Posterior vena cava (tissue), 2 donors: ENCODE results near the gene TMEM42. TPM values are rescaled to one million over a fixed set of nuclear protein-coding genes. Genes with fewer than 3 reads are reported as not detected.

Source experiments
- DNase-seq: peaks from one replicate; pipeline ENCODE4 v3.0.0-alpha.2; 2020; ENCODE audit warnings: low spot score
- intact Hi-C, 2 donors: fragments of 100-400 bp; cut with DNase I; formaldehyde crosslinking; loops; one replicate each; pipeline versions ENCODE4 v1.14.1 to v1.14.2; 2022 to 2023
- total RNA-seq, 2 donors: library from RNA; stranded (reverse); fragmentation: NEBNext Ultra II Directional; extraction: Animal tissue kit (Norgen Biotek cat#: 25700); gene quantifications; one replicate each; pipeline ENCODE4 v1.2.1, GENCODE V29; 2021
- donor health status: DM: yes; HTN: yes; CAD: no.
- donor health status: DM: yes; HTN: yes; CAD: no.

TMEM42 gene
- total RNA-seq, 2 donors from 2014 or later = 6.7 to 10.8 TPM

GRCh38 chr3:44867421-44868111 lies 5.9 kb downstream of the TMEM42 start:
- intact Hi-C loops = no loop called here
- DNase-seq = no peak

- intact Hi-C loops = no loop called here
Observed at GRCh38 chr3:44870375-44871061, 8.8 kb downstream of the TMEM42 start.

DNA sequence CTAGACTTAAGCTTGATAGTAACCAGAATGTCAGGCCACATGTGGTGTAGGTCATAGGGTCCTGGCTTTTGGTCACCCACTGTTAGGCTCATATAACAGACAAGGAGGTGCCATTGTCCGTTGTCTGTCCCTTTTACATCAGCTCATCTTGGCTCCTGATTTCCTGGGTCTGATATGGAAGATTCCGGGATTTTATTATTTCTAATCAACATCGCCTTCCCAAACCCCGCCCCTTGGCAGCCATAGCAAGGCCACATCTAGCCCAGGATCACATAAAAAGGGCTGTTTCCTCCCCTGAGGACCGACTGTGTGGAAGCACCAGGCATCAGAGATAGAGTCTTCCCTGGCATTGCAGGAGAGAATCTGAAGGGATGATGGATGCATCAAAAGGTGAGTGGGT lies 12.6 kb downstream of the TMEM42 start, which contains the start of gene TGM4:
Gene TGM4, plus strand, starts transcription at position 301 of the 400 bp plus-strand sequence. Its CDS starts 71 bp downstream, at position 372.
- intact Hi-C loops = no loop called here
- DNase-seq = no peak

More at GRCh38 chr3:44870375-44871061, 8.8 kb downstream of the TMEM42 start:
- no peak for DNase-seq

DNA sequence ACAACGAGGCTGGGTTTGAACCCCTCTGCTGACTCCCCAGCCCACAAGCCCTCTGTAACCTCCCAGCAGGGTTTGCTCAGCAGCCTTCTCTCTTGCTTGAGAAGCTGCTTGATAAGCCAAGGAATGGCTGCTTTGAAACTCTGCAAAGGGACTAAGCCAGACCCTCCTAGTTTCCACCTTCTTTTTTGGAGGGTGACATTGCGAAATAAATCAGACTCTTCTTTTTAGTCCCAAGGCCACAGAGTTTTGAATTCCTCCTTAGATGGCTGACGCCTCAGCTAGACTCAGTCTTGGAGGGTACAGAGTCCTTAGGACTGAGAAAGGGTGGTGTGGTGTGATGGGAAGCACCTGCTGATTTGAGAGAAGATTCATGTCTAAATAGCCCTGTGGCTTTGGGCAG lies 13.9 kb downstream of the TMEM42 start:
- intact Hi-C loops = no loop called here
- no peak for DNase-seq

DNA sequence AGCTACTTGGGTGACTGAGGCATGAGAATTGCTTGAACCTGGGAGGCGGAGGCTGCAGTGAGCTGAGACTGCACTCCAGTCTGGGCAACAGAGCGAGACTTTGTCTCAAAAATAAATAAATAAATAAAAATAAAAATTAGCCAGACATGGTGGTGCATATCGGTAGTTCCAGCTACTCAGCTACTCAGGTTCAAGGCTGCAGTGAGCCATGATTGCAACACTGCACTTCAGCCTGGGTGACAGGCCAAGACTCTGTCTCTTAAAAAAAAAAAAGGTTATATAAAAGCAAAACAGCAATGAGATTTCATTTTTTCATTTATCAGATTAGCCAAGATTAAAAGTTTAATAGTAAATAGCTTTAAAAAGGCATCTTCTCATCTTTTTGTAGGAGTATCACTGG lies 15.6 kb downstream of the TMEM42 start:
- no peak for DNase-seq
- intact Hi-C loops = no loop called here

DNA sequence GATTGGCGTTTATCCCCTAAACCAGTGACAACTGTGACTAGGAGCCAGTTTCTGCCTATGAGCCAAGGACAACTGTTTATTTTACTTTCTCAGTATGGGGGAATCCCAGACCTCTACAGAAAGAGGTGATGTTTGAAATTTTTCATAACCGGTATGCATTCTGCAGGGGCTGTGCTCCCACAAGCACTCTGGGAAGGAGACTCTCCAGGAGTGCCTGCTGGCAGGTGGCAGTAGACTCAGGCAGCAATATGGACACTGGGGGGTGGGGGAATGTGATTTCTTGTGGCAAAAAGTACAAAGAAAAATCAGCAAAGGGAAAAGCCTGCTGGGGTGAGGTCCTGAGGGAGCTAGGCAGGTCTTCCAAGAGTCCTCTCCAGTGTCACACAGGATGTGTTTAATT lies 18.6 kb downstream of the TMEM42 start:
- intact Hi-C loops = no loop called here
- no peak for DNase-seq

DNA sequence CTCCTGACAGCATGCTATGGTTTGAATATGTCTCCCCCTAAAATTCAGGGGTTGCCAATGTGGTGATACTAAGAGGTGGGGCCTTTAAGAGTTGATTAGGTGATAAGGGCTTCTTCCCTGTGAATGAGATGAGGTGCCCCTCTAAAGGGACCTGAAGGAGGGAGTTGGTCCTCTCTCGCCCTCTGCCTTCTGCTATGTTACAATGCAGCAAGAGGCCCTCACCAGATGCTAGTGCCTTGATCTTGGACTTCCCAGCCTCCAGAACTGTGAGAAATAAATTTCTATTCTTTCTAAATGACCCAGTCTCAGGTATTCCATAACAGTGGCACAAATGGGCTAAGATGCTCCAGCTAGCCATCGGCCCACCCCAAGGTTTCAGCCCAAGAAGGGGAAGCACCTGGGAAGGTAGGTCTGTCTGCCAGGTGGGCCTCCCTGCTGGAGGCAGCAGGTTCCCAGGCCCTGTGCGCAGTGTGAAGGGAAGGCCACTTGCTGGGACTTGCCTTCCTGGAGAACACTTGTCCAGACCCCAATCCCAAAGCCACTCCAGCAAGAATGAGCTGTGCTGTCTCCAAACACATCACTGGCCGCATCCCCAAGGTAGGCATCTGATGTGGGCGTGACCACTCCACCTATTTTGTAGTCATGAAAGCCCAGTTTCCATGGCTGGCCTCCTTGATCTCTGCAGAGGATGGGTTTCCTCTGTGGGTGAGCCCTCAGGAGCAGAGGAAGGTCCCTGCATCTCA lies 21.7 kb downstream of the TMEM42 start:
- DNase-seq = no peak
- intact Hi-C loops = no loop called here

- DNase-seq = no peak
- intact Hi-C loops = no loop called here
Observed at GRCh38 chr3:44883999-44884431, 22.3 kb downstream of the TMEM42 start.

GRCh38 chr3:44885618-44886017 lies 23.9 kb downstream of the TMEM42 start:
- intact Hi-C loops = no loop called here

DNA sequence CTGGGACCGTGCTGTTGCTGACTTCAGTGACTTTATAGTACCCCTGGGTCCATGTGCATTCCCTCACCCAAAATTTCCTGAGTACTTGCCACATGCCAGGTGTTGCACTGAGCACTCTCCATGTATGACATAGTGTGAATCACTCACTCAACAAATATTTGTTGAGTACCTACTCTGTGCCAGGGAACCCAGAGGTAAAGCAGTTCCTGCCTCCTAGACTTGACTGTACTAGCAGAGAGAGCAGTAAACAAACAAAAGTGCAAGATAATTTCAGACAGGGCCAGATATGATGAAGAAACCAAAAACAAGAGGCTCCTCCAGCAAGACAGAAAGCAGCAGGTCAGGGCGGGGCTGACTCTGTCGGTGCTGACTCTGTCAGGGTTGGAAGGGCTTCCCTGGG lies 24.8 kb downstream of the TMEM42 start:
- no peak for DNase-seq
- intact Hi-C loops = no loop called here

More at GRCh38 chr3:44885618-44886017, 23.9 kb downstream of the TMEM42 start:
- no peak for DNase-seq

DNA sequence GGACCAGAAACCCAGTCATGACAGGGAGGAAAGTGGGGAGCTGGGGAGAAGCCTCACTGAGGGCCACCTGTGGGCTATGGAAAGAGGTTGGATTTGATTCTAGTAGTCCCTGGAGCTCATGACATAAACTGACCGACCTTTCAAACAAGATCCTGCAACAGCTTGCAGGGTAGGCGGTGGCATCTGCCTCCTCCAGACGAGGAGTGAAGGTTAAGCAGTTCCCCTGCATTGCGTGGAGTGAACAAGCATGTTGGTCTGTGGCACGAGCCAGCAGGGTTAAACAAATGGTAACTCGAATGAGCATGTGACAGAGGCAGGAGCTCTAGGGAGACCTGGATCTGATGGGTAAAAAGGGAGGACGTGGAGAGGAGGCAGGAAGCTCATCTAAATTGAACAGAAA lies 25.4 kb downstream of the TMEM42 start:
- no peak for DNase-seq
- intact Hi-C loops = no loop called here

- DNase-seq = no peak
- intact Hi-C loops = no loop called here
Observed at GRCh38 chr3:44890258-44890657, 28.5 kb downstream of the TMEM42 start.

DNA sequence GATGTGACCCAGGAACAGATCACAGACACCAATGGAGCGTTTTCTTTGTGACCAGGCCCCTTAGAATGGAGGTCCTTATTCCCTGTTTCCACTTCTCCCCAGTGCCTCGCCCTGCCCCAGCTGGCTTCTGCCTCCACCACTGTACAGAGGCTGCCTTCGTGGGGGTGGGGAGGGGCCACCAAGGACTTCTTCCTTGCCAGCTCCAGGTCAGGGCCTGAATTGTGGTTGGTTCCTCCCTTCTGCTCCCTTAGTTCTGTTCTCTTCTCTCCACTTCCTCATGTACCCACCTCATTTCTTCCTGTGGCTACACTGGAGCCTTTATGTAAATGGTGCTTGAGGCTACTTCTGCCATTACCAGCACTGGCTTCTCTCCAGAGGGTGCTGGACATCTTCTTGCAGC lies 29.1 kb downstream of the TMEM42 start:
- DNase-seq = no peak
- intact Hi-C loops = no loop called here

GRCh38 chr3:44892689-44893088 lies 31.0 kb downstream of the TMEM42 start:
- intact Hi-C loops = no loop called here
- DNase-seq = no peak

DNA sequence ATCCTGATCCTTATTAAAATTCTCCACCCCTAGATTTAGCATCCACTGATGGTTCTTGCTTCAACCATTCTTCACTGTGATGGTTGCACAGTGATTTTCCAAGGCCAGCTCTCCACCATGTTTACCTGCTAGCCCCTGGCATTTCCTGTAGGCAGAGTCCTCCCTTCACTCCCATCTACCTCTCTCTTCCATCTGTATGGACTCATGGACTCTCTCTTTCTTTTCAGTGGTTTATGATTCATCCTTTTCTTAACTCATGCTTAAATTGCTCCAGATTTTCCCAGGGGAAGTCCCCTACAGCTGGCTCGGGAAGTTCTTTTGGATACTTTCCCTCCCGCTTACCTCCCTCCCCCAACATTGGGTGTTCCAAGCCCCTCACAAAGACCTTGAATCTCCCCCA lies 31.4 kb downstream of the TMEM42 start:
- intact Hi-C loops = no loop called here
- no peak for DNase-seq

DNA sequence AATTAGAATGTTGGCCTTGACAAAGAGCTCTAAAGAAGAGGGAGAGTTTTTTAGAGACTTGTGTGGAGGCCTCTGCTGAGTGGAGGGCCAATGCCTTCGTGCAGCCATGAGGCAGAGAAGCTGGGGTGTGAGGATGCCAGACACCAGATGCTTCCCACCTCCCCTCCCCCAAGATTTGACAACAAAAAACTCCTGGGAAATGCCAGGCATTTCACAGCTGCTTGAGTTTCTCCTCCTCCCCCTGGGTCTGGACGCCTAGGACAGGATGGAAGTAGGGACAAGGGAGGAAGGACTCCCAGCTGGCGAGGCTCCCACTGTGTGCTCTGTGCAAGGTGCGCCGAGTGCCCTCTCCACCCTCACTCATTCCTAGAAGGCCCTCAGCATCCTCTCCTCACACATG lies 32.8 kb downstream of the TMEM42 start:
- intact Hi-C loops = no loop called here

DNA sequence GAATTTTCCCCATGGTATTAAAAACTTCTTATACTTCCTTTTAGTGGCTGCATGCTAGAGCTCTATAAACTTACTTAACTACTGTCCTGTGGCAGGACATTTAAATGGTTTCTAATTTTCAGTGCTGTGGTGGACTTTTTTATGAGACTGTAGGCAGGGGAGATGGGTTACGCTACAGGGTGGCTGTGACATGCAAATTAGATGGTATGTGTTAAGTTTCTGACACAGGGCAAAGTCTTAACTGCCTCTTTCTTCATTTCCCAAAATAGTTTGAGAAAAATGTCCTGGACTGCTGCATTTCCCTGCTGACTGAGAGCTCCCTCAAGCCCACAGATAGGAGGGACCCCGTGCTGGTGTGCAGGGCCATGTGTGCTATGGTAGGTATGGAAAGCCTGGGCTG lies 34.7 kb downstream of the TMEM42 start:
- DNase-seq = no peak
- intact Hi-C loops = no loop called here

More for the DNA sequence above, 32.8 kb downstream of the TMEM42 start:
- DNase-seq = no peak

DNA sequence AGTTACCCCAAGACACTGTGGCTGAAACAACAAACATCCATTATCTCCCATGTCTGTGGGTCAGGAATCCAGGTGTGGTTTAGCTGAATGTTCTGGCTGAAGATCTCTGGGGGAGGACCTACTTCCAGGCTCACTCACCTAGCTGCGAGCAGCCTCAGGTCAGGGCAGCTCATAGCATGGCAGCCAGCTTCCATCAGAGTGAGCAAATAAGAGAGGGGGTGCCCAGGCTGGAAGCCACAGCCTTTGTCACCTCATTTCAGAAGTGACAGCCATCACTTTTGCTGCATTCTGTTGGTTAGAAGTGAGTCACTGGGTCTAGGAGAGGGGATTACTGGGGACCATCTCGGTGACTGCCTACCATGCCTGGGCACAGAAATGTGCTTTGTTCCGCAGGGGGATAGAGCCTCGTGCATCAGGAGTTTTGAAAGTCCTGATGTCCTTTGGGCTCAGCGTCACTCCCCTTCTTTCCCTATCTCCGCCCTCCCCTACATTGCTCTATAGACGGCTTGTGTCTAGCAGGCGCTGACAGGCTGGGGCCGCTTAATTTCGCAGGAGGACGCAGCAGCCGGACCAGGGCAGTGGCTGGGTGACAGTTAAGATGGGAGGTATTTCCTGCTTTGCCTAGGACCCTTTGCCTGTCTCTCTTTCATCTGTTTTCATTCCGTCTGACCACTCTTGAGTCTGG lies 38.1 kb downstream of the TMEM42 start:
- DNase-seq = no peak
- intact Hi-C loops = no loop called here

- DNase-seq = no peak
- intact Hi-C loops = no loop called here
Observed at GRCh38 chr3:44902628-44903027, 40.9 kb downstream of the TMEM42 start.

DNA sequence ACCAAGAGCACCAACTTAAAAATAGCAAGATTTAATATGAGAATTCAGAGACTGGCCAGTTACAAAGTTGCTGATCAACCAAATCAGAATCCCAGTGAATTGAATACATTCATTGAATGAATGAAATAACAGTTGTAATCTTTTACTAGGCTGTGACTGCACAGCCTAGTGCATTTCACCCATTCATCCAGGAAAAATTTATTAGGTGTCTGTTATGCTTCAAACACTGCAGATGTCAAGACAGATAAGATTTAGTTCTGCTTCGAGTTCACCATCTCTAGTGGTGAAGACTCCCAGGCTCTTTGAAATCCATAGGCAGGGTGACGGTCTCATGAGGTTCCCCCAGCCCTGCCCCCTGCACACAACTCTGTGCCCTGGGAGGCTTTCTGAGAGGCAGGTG lies 41.6 kb downstream of the TMEM42 start:
- intact Hi-C loops = no loop called here
- DNase-seq = no peak
